Measurements from ENCODE around the gene TBX10.

GRCh38 chr11:67644472-67645418, 5.2 kb upstream of the TBX10 start:
- TF ChIP-seq, protein P1, sequence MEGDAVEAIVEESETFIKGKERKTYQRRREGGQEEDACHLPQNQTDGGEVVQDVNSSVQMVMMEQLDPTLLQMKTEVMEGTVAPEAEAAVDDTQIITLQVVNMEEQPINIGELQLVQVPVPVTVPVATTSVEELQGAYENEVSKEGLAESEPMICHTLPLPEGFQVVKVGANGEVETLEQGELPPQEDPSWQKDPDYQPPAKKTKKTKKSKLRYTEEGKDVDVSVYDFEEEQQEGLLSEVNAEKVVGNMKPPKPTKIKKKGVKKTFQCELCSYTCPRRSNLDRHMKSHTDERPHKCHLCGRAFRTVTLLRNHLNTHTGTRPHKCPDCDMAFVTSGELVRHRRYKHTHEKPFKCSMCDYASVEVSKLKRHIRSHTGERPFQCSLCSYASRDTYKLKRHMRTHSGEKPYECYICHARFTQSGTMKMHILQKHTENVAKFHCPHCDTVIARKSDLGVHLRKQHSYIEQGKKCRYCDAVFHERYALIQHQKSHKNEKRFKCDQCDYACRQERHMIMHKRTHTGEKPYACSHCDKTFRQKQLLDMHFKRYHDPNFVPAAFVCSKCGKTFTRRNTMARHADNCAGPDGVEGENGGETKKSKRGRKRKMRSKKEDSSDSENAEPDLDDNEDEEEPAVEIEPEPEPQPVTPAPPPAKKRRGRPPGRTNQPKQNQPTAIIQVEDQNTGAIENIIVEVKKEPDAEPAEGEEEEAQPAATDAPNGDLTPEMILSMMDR (conservative IDR thresholded peaks at IDR 0.05; ENCODE audit: low read length): no peak
- TF ChIP-seq EZH2phosphoT487 (IDR thresholded peaks at IDR 0.05; ENCODE audit: borderline replicate concordance, low read depth, low read length): no peak

All from OCI-LY7 (cell line).